ENCODE data around the gene ZNF575. TPM values are rescaled to one million over a fixed set of nuclear protein-coding genes. Genes with fewer than 3 reads are reported as not detected.

Gene ZNF575
- total and polyA plus RNA-seq, 2 donors (not counting 3 experiments of a cell fraction or from before 2014, with no cell fraction given), result 0.57 to 3.0 TPM

GRCh38 chr19:43574424-43575155, 41.6 kb downstream of the ZNF575 start:
- Histone ChIP-seq H3K4me2 (ENCODE audit: insufficient read depth, low read length) (peak overlapping the region; percentile 78), H3K9ac (replicated peaks; ENCODE audit: extremely low read depth, insufficient read depth, low read length) (peak overlapping the region; percentile 87), H3K79me2 (ENCODE audit: control insufficient read depth, insufficient read depth, low read length) (no peaks in the 10 kb centered on the region), H3K4me1 (ENCODE audit: control insufficient read depth, extremely low read depth, insufficient read depth, low read length) (peaks cover 7% of the 10 kb centered on the region), H3K9me3 (replicated peaks; ENCODE audit: control insufficient read depth, insufficient read depth, low read length) (no peaks in the 10 kb centered on the region), H4K20me1 (replicated peaks; ENCODE audit: control insufficient read depth, extremely low read depth, insufficient read depth, low read length) (no peaks in the 10 kb centered on the region), H3K4me3 (replicated peaks in 1 of 3; ENCODE audit: insufficient read depth in 1 of 3, low read depth in 1 of 3, low read length in 3 of 3) (peak overlapping the region; percentile 52 to 86 (median 79)), H3K9me1 (replicated peaks; ENCODE audit: control insufficient read depth, extremely low read depth, insufficient read depth, low read length) (no peaks in the 10 kb centered on the region), H3K36me3 (ENCODE audit: control insufficient read depth in 2 of 2, extremely low read depth in 1 of 2, insufficient read depth in 2 of 2, low read length in 2 of 2) (no peaks in the 10 kb centered on the region), H2AFZ (ENCODE audit: low read depth, low read length) (peak overlapping the region; percentile 49), H3K27me3 (ENCODE audit: control insufficient read depth in 2 of 2, insufficient read depth in 2 of 2, low read length in 2 of 2) (no peaks in the 10 kb centered on the region), H3K27ac (ENCODE audit: insufficient read depth, low read depth, low read length) (peak overlapping the region; percentile 73)
- peak; percentile 73 for DNase-seq (ENCODE audit: low read depth, low spot score)
- TSS peak; percentile 97 for BruUV-seq (replicated peaks)
- dilution Hi-C loops (cut with MboI; ENCODE audit: extremely low pct_ligation_motif_present, low sequenced_read_pairs) (no loop called here), intact Hi-C loops (cut with micrococcal nuclease) (loop anchor here (1.0 kb wide), 3 partner anchors 22 to 45 kb away; partner anchors contain the start of genes IRGQ, ZNF428 and ZNF576)
- no peak for TF ChIP-seq JUN (IDR thresholded peaks at IDR 0.05; ENCODE audit: borderline replicate concordance, insufficient read depth, insufficient read length, low read depth)
- TF ChIP-seq MAX (IDR thresholded peaks at IDR 0.05; ENCODE audit: insufficient read depth, insufficient read length), result no peak
- no peak for TF ChIP-seq EZH2 (IDR thresholded peaks at IDR 0.05; ENCODE audit: borderline replicate concordance, low read depth, low read length, severe bottlenecking)
- TF ChIP-seq FOS (IDR thresholded peaks at IDR 0.05; ENCODE audit: borderline replicate concordance, insufficient read depth, low read length), result no peak
- no peak for TF ChIP-seq GATA2 (IDR thresholded peaks at IDR 0.05; ENCODE audit: insufficient read depth, insufficient read length, low read depth, low read length)
- no peak for TF ChIP-seq POLR2AphosphoS5 (IDR thresholded peaks at IDR 0.05; ENCODE audit: insufficient read depth, low read depth, low read length)
- no peak for TF ChIP-seq MYC (IDR thresholded peaks at IDR 0.05; ENCODE audit: low read depth, low read length)
- no peak for TF ChIP-seq POLR2A (IDR thresholded peaks at IDR 0.05; ENCODE audit: low read depth, low read length)
- TF ChIP-seq CTCF (IDR thresholded peaks at IDR 0.05; ENCODE audit: extremely low read depth in 1 of 2, insufficient read depth in 1 of 2, low read depth in 1 of 2, low read length in 2 of 2), result no peak
- peak; percentile 94 for FAIRE-seq
- ChIA-PET POLR2A (interaction anchor here (0.6 kb wide), 1 partner anchor 41 kb away, joined by 3 read pairs; no protein-coding TSS in a partner anchor), CTCF (interaction anchor here (0.5 to 4.2 kb wide), 9 partner anchors 10 to 258 kb away, joined by 3 to 31 read pairs (median 4); partner anchors contain the start of genes IRGQ and ZNF576)

Measured in endothelial cell of umbilical vein (primary cell).